HepG2 (cell line): ENCODE measurements around the gene MMP24OS. TPM values are rescaled to one million over a fixed set of nuclear protein-coding genes. Genes with fewer than 3 reads are reported as not detected.
A peak's percentile ranks its signal among the peaks of the same experiment; 100 is the strongest.

Experiments used
- ARID4A ChIP-seq: sonication (generic); formaldehyde crosslinking; IDR thresholded peaks from 2 replicates; pipeline ENCODE4 v1.5.0; 2020; ENCODE audit warnings: mild to moderate bottlenecking, missing genetic modification reagents, borderline replicate concordance
- E2F5 ChIP-seq: sonication (generic); formaldehyde crosslinking; conservative IDR thresholded peaks from 2 replicates; pipeline ENCODE4 v1.4.0; 2020; ENCODE audit warnings: missing genetic modification reagents
- FOXO1 ChIP-seq: sonication (generic); formaldehyde crosslinking; IDR thresholded peaks from 2 replicates; pipeline ENCODE4 v1.4.0; 2020; ENCODE audit warnings: missing genetic modification reagents
- GFI1 ChIP-seq: sonication (generic); formaldehyde crosslinking; IDR thresholded peaks from 2 replicates; pipeline ENCODE4 v1.5.0; 2020; ENCODE audit warnings: missing genetic modification reagents, mild to moderate bottlenecking, borderline replicate concordance
- HNRNPK ChIP-seq: fragments of 200-400 bp; formaldehyde crosslinking; IDR thresholded peaks from 2 replicates; pipeline ENCODE4 v1.6.1; 2018; ENCODE audit warnings: low read length, low read depth, moderate library complexity, mild to moderate bottlenecking; ENCODE audit not compliant: poor library complexity, severe bottlenecking
- JUNB ChIP-seq: sonication (generic); formaldehyde crosslinking; IDR thresholded peaks from 2 replicates; pipeline ENCODE4 v1.8.0; 2022; ENCODE audit warnings: missing genetic modification reagents, mild to moderate bottlenecking, borderline replicate concordance
- KAT2B ChIP-seq: fragments of 150-350 bp; IDR thresholded peaks from 2 replicates; pipeline ENCODE4 v1.6.1; 2014; ENCODE audit warnings: low read depth, low read length, borderline replicate concordance
- KAT8 ChIP-seq: IDR thresholded peaks from 2 replicates; pipeline ENCODE4 v1.6.1; 2016; ENCODE audit warnings: missing genetic modification reagents, missing compliant biosample characterization
- KLF11 ChIP-seq: IDR thresholded peaks from 2 replicates; pipeline ENCODE4 v1.6.1; 2016; ENCODE audit warnings: missing compliant biosample characterization
- KLF13 ChIP-seq: sonication (generic); formaldehyde crosslinking; IDR thresholded peaks from 2 replicates; pipeline ENCODE4 v1.4.0; 2020; ENCODE audit warnings: mild to moderate bottlenecking, missing genetic modification reagents
- KMT2A ChIP-seq: sonication (generic); formaldehyde crosslinking; IDR thresholded peaks from 2 replicates; pipeline ENCODE4 v1.4.0; 2020; ENCODE audit warnings: missing genetic modification reagents
- MED1 ChIP-seq: sonication (generic); formaldehyde crosslinking; IDR thresholded peaks from 2 replicates; pipeline ENCODE4 v1.4.0; 2020; ENCODE audit warnings: missing genetic modification reagents
- RARG ChIP-seq: sonication (generic); formaldehyde crosslinking; IDR thresholded peaks from 2 replicates; pipeline ENCODE4 v1.4.0; 2020; ENCODE audit warnings: low read depth, mild to moderate bottlenecking, missing genetic modification reagents
- ZBTB14 ChIP-seq: sonication (generic); formaldehyde crosslinking; IDR thresholded peaks from 2 replicates; pipeline ENCODE4 v1.4.0; 2020; ENCODE audit warnings: missing genetic modification reagents
- ZFX ChIP-seq: sonication (generic); formaldehyde crosslinking; IDR thresholded peaks from 2 replicates; pipeline ENCODE4 v1.4.0; 2020; ENCODE audit warnings: mild to moderate bottlenecking, low read depth, missing genetic modification reagents, moderate library complexity
- ZNF160 ChIP-seq: sonication (generic); formaldehyde crosslinking; IDR thresholded peaks from 2 replicates; pipeline ENCODE4 v1.8.0; 2022; ENCODE audit warnings: mild to moderate bottlenecking, inconsistent platforms, missing genetic modification reagents
- ZNF207 ChIP-seq: fragments of 450-650 bp; IDR thresholded peaks from 2 replicates; pipeline ENCODE4 v1.6.1; 2016; ENCODE audit warnings: antibody characterized with exemption, borderline replicate concordance
- ZNF260 ChIP-seq: sonication (generic); formaldehyde crosslinking; IDR thresholded peaks from 2 replicates; pipeline ENCODE4 v1.4.0; 2020; ENCODE audit warnings: missing genetic modification reagents, low read depth, mild to moderate bottlenecking, borderline replicate concordance
- ZNF296 ChIP-seq: sonication (generic); formaldehyde crosslinking; conservative IDR thresholded peaks from 2 replicates; pipeline ENCODE4 v1.5.0; 2020; ENCODE audit warnings: mild to moderate bottlenecking, missing genetic modification reagents
- ZNF556 ChIP-seq: sonication (generic); formaldehyde crosslinking; IDR thresholded peaks from 2 replicates; pipeline ENCODE4 v1.4.0; 2020; ENCODE audit warnings: mild to moderate bottlenecking, missing genetic modification reagents, borderline replicate concordance
- ZNF781 ChIP-seq: sonication (generic); formaldehyde crosslinking; IDR thresholded peaks from 2 replicates; pipeline ENCODE4 v1.5.1; 2020; ENCODE audit warnings: borderline replicate concordance, mild to moderate bottlenecking, missing genetic modification reagents; ENCODE audit errors: not compliant biosample characterization
- polyA plus RNA-seq, 8 experiments: library from polyadenylated mRNA; depleted of rRNA in 3 of 8; stranded (reverse) in 7 of 8; unstranded in 1 of 8; fragments of >200 nt; fragmentation: Illumina TruSeq in 4 of 8; extraction: Trizol in 4 of 8; gene quantifications; 2 replicates each; pipeline versions ENCODE4 v1.2.1 to v1.2.3, GENCODE V29; 2011 to 2016; ENCODE audit warnings: low read depth in 4 of 8, missing spikeins in 1 of 8, mixed read lengths in 1 of 8; ENCODE audit not compliant: insufficient read depth in 1 of 8
- total RNA-seq, 5 experiments: library from RNA; depleted of rRNA; stranded (reverse); fragments of >200 nt; fragmentation: Illumina TruSeq; extraction: Trizol; gene quantifications; 2 replicates each; pipeline ENCODE4 v1.2.3, GENCODE V29; 2016; ENCODE audit warnings: low read depth in 1 of 5

The MMP24OS gene
- total and polyA plus RNA-seq, 2 of the 13 experiments (the other 11 are each of a cell fraction or from before 2014, with no cell fraction given) = 6.0 to 8.5 TPM

- TF ChIP-seq ZFX (CRISPR knock-in tag) (peak; percentile 37; the same call in 1 of the 2 replicates), KAT2B (no peak; the same call in 1 of the 2 replicates), ZNF781 (CRISPR knock-in tag) (peak; percentile 83), ZNF207 (no peak), KMT2A (CRISPR knock-in tag) (peak; percentile 65; the same call in 1 of the 2 replicates), JUNB (peak; percentile 98), ARID4A (CRISPR knock-in tag) (peak; percentile 85; the same call in 1 of the 2 replicates), ZNF160 (CRISPR knock-in tag) (no peak), HNRNPK (no peak), KLF11 (CRISPR knock-in tag) (peak; percentile 66), ZNF260 (no peak), ZNF296 (CRISPR knock-in tag) (no peak), KLF13 (no peak), GFI1 (CRISPR knock-in tag) (peak; percentile 99), ZNF556 (CRISPR knock-in tag) (peak; percentile 96), E2F5 (CRISPR knock-in tag) (no peak), RARG (CRISPR knock-in tag) (0 out of 2 replicates have a peak, but pooled peaks have one; percentile 84), FOXO1 (peak; percentile 91), MED1 (CRISPR knock-in tag) (peak; percentile 94), ZBTB14 (no peak), KAT8 (CRISPR knock-in tag) (peak; percentile 92)
Observed at GRCh38 chr20:35327074-35327976, 49.4 kb upstream of the MMP24OS start (continued).
